Panc1 (cell line): Measurements from ENCODE around the gene PML. TPM values are rescaled to one million over a fixed set of nuclear protein-coding genes. Genes with fewer than 3 reads are reported as not detected.

Experiments used
- ATAC-seq: fragments of 200-7000 bp; cut with Tn5 transposase; 2 replicates; pipeline ENCODE4 v1.9.1; 2020; ENCODE audit warnings: mild to moderate bottlenecking, moderate library complexity
- BruUV-seq: library from RNA; stranded (reverse); fragments of 400-500 nt; replicated peaks from 2 replicates; lab custom pipeline; 2021; lab: Mats Ljungman, UMichigan
- CTCF ChIA-PET: fragments of 300-600 bp; sonication (Branson Sonifier 250); formaldehyde crosslinking; loops from one replicate; lab custom pipeline; 2022; ENCODE audit warnings: antibody characterized with exemption; lab: Charles Lee
- POLR2A ChIA-PET: fragments of 300-600 bp; sonication (Branson Sonifier 250); formaldehyde crosslinking; loops from one replicate; lab custom pipeline; 2022; ENCODE audit warnings: antibody characterized with exemption; lab: Charles Lee
- DNase-seq: peaks from one replicate; pipeline ENCODE4 v3.0.0-alpha.2; 2010; ENCODE audit warnings: low read depth, low spot score
- H3K27ac ChIP-seq: 2 replicates; pipeline ENCODE4 v1.5.1; 2011; ENCODE audit warnings: mild to moderate bottlenecking, low read length, inconsistent platforms
- H3K27me3 ChIP-seq: fragments of 200-500 bp; sonication (Bioruptor generic); 2 replicates; pipeline ENCODE4 v1.6.0; 2014; ENCODE audit warnings: low read length, inconsistent platforms; ENCODE audit not compliant: control insufficient read depth, insufficient read depth
- H3K36me3 ChIP-seq: fragments of 200-500 bp; sonication (Bioruptor generic); 2 replicates; pipeline ENCODE4 v1.5.1; 2014; ENCODE audit warnings: inconsistent platforms, mild to moderate bottlenecking, low read length, moderate library complexity; ENCODE audit not compliant: control insufficient read depth, insufficient read depth
- H3K4me1 ChIP-seq: 2 replicates; pipeline ENCODE4 v1.5.1; 2011; ENCODE audit warnings: inconsistent platforms, mild to moderate bottlenecking, low read length, moderate library complexity; ENCODE audit not compliant: control insufficient read depth, insufficient read depth
- H3K4me3 ChIP-seq, 2 experiments: 2 replicates each; pipeline ENCODE4 v1.5.1; 2011 to 2012; ENCODE audit warnings: low read depth in 2 of 2, low read length in 2 of 2, mild to moderate bottlenecking in 2 of 2, inconsistent platforms in 1 of 2, moderate library complexity in 1 of 2
- H3K9me3 ChIP-seq: fragments of 200-500 bp; sonication (Bioruptor generic); 2 replicates; pipeline ENCODE4 v1.5.1; 2014; ENCODE audit warnings: low read depth, mild to moderate bottlenecking, inconsistent platforms, low read length, moderate library complexity; ENCODE audit not compliant: control insufficient read depth, insufficient read depth
- POLR2AphosphoS5 ChIP-seq: IDR thresholded peaks from 2 replicates; pipeline ENCODE4 v1.6.1; 2012; ENCODE audit warnings: mild to moderate bottlenecking, low read depth, low read length, moderate library complexity
- SIN3A ChIP-seq: IDR thresholded peaks from 2 replicates; pipeline ENCODE4 v1.6.1; 2012; ENCODE audit warnings: low read depth, mild to moderate bottlenecking, low read length, moderate library complexity, borderline replicate concordance; ENCODE audit not compliant: insufficient read depth
- TCF7L2 ChIP-seq: IDR thresholded peaks from 2 replicates; pipeline ENCODE4 v1.6.1; 2011; ENCODE audit warnings: mild to moderate bottlenecking, low read depth, low read length, inconsistent platforms
- in situ Hi-C: cut with HindIII; loops from 2 replicates; pipeline ENCODE4 v1.10.0; 2016; ENCODE audit warnings: low sequenced_read_pairs, low pct_unique_long_range_greater_than_20kb
- intact Hi-C: fragments of 100-400 bp; cut with micrococcal nuclease; formaldehyde crosslinking; loops from one replicate; pipeline ENCODE4 v1.10.0; 2022; ENCODE audit not compliant: unreplicated experiment
- total RNA-seq: library from RNA; stranded (reverse); gene quantifications from one replicate; pipeline ENCODE4 v1.2.1, GENCODE V29; 2021; ENCODE audit not compliant: unreplicated experiment
- TF ChIP-seq, protein P1 (sequence below), 2 experiments: IDR thresholded peaks; 2 replicates each; pipeline ENCODE4 v1.6.1; 2011 to 2012; ENCODE audit warnings: low read depth in 2 of 2, control low read depth in 1 of 2, low read length in 1 of 2, mild to moderate bottlenecking in 1 of 2, moderate library complexity in 1 of 2; ENCODE audit not compliant: insufficient read depth in 1 of 2
- TF ChIP-seq, protein P2 (sequence below): fragments of 450-650 bp; IDR thresholded peaks from 2 replicates; pipeline ENCODE4 v1.5.1; 2017; ENCODE audit warnings: mild to moderate bottlenecking

Gene PML
- total RNA-seq, 1 experiment from 2014 or later: 52.2 TPM

DNA sequence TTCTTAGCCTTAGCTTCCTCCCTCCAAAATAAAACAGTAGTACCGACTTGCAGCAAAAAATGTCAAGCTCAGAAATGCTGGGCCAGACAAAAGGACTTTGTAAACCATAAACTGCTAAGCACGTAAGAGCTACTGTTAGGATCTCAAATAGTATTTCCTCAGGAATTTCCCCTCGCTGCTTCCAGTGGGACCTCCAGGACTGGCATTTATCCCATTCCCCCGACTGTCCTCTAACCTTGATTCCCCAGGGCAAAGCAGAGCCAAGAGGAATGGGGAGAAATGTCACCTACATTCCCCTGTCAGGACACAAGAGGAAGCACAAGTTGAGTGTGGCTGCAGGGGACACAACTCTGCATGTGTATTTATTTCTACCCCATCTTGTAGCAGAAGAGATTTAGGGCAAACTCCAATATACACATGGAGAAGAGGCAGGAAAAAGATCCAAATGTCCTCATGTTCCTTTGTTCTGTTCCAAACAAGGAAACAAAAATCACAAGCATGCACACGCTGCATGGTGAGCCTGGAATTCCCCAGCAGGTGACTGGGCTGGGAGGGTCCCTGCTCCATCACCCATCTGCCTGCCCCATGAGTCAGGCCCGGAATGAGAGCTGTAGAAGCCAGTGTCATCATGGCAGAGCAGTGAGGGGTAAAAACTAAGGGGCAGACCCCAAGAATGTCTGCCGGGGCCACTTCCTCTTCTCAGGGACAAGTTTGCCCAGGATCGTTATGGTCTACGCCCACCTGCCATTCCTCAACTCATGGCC, 6.7 kb upstream of the PML start:
- ATAC-seq (no peak), DNase-seq (no peak)
- TF ChIP-seq TCF7L2 (no peak), SIN3A (no peak), POLR2AphosphoS5 (no peak)
- TF ChIP-seq, protein P1, sequence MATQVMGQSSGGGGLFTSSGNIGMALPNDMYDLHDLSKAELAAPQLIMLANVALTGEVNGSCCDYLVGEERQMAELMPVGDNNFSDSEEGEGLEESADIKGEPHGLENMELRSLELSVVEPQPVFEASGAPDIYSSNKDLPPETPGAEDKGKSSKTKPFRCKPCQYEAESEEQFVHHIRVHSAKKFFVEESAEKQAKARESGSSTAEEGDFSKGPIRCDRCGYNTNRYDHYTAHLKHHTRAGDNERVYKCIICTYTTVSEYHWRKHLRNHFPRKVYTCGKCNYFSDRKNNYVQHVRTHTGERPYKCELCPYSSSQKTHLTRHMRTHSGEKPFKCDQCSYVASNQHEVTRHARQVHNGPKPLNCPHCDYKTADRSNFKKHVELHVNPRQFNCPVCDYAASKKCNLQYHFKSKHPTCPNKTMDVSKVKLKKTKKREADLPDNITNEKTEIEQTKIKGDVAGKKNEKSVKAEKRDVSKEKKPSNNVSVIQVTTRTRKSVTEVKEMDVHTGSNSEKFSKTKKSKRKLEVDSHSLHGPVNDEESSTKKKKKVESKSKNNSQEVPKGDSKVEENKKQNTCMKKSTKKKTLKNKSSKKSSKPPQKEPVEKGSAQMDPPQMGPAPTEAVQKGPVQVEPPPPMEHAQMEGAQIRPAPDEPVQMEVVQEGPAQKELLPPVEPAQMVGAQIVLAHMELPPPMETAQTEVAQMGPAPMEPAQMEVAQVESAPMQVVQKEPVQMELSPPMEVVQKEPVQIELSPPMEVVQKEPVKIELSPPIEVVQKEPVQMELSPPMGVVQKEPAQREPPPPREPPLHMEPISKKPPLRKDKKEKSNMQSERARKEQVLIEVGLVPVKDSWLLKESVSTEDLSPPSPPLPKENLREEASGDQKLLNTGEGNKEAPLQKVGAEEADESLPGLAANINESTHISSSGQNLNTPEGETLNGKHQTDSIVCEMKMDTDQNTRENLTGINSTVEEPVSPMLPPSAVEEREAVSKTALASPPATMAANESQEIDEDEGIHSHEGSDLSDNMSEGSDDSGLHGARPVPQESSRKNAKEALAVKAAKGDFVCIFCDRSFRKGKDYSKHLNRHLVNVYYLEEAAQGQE (IDR thresholded peaks at IDR 0.05; ENCODE audit: insufficient read depth in 1 of 2, low read depth in 2 of 2, low read length in 1 of 2): no peak
- TF ChIP-seq, protein P2, sequence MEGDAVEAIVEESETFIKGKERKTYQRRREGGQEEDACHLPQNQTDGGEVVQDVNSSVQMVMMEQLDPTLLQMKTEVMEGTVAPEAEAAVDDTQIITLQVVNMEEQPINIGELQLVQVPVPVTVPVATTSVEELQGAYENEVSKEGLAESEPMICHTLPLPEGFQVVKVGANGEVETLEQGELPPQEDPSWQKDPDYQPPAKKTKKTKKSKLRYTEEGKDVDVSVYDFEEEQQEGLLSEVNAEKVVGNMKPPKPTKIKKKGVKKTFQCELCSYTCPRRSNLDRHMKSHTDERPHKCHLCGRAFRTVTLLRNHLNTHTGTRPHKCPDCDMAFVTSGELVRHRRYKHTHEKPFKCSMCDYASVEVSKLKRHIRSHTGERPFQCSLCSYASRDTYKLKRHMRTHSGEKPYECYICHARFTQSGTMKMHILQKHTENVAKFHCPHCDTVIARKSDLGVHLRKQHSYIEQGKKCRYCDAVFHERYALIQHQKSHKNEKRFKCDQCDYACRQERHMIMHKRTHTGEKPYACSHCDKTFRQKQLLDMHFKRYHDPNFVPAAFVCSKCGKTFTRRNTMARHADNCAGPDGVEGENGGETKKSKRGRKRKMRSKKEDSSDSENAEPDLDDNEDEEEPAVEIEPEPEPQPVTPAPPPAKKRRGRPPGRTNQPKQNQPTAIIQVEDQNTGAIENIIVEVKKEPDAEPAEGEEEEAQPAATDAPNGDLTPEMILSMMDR: no peak
- Histone ChIP-seq H3K27me3 (no peaks in the 10 kb centered on the region), H3K4me1 (peaks cover 15% of the 10 kb centered on the region), H3K4me3 (no peak overlapping the region), H3K27ac (no peak overlapping the region), H3K9me3 (no peaks in the 10 kb centered on the region), H3K36me3 (no peaks in the 10 kb centered on the region)
- BruUV-seq: no TSS peak
- in situ Hi-C loops (no loop called here), intact Hi-C loops (no loop called here)
- ChIA-PET POLR2A (no interaction called here), CTCF (no interaction called here)

DNA sequence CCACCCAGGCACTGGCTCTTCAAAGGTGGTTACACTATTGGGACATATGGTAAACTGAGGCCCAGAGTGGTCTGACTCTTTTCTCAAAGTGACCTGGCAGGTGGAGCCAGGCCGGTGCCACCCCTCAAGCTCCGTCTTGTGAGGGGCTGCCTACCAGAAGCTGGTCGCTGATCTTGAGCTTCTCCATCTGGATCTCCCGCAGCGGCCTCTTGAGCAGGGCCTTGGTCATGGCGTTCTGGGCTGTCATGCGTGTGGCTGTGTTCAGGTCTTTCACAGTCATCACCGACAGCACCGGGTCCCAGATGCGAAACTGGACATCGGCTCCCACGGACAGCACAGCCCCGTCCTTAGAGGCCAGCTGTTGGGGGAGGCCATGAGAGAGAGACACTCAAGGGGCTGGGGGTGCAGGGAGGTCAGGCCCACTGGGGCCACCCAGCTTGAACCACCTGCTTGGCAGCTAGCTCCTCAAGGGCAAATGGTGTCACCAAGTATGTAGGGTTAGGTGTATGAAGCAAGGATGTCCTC, 6.0 kb upstream of the PML start:
- in situ Hi-C loops (no loop called here), intact Hi-C loops (no loop called here)
- no peak for ATAC-seq
- Histone ChIP-seq H3K4me1 (peaks cover 18% of the 10 kb centered on the region), H3K9me3 (no peaks in the 10 kb centered on the region), H3K4me3 (no peak overlapping the region), H3K27me3 (no peaks in the 10 kb centered on the region), H3K36me3 (no peaks in the 10 kb centered on the region), H3K27ac (no peak overlapping the region)
- ChIA-PET POLR2A (no interaction called here), CTCF (no interaction called here)
- BruUV-seq: no TSS peak
- TF ChIP-seq, protein P2: no peak
- TF ChIP-seq, protein P1 (IDR thresholded peaks at IDR 0.05; ENCODE audit: insufficient read depth in 1 of 2, low read depth in 2 of 2, low read length in 1 of 2): no peak
- TF ChIP-seq TCF7L2 (no peak), POLR2AphosphoS5 (no peak), SIN3A (no peak)
- no peak for DNase-seq
